ENCODE measurements around the gene VSTM4.
A peak's percentile ranks its signal among the peaks of the same experiment; 100 is the strongest.

VSTM4 gene

GRCh38 chr10:49115015-49115795, at the start of gene VSTM4:
Gene VSTM4 (minus strand): TSS chr10:49115522. CDS start chr10:49115485, 37 bp downstream.
- DNase-seq (ENCODE audit: low spot score): peak; percentile 72

GRCh38 chr10:49164559-49165188, 49.4 kb upstream of the VSTM4 start:
- peak; percentile 66 for DNase-seq (ENCODE audit: low spot score)

- no peak for DNase-seq (ENCODE audit: low spot score)
These were observed 48.4 kb upstream of the VSTM4 start for GRCh38 chr10:49163741-49164140.

- peak; percentile 59 for DNase-seq (ENCODE audit: low spot score)
These were observed 47.5 kb upstream of the VSTM4 start for GRCh38 chr10:49162761-49163310.

- no peak for DNase-seq (ENCODE audit: low spot score)
These were observed 46.7 kb upstream of the VSTM4 start for GRCh38 chr10:49162063-49162462.

- peak; percentile 52 for DNase-seq (ENCODE audit: low spot score)
These were observed 46.2 kb upstream of the VSTM4 start for GRCh38 chr10:49161411-49161997.

GRCh38 chr10:49160814-49161213, 45.5 kb upstream of the VSTM4 start:
- no peak for DNase-seq (ENCODE audit: low spot score)

GRCh38 chr10:49160110-49160509, 44.8 kb upstream of the VSTM4 start:
- DNase-seq (ENCODE audit: low spot score): no peak

GRCh38 chr10:49158915-49159314, 43.6 kb upstream of the VSTM4 start:
- no peak for DNase-seq (ENCODE audit: low spot score)

GRCh38 chr10:49158404-49158803, 43.1 kb upstream of the VSTM4 start:
- DNase-seq (ENCODE audit: low spot score): no peak

GRCh38 chr10:49157229-49157628, 41.9 kb upstream of the VSTM4 start:
- no peak for DNase-seq (ENCODE audit: low spot score)

GRCh38 chr10:49154641-49155040, 39.3 kb upstream of the VSTM4 start:
- DNase-seq (ENCODE audit: low spot score): no peak

GRCh38 chr10:49153971-49154370, 38.6 kb upstream of the VSTM4 start:
- no peak for DNase-seq (ENCODE audit: low spot score)

GRCh38 chr10:49153115-49153514, 37.8 kb upstream of the VSTM4 start:
- no peak for DNase-seq (ENCODE audit: low spot score)

- no peak for DNase-seq (ENCODE audit: low spot score)
These were observed 37.3 kb upstream of the VSTM4 start for GRCh38 chr10:49152663-49153062.

GRCh38 chr10:49152037-49152436, 36.7 kb upstream of the VSTM4 start:
- no peak for DNase-seq (ENCODE audit: low spot score)

- no peak for DNase-seq (ENCODE audit: low spot score)
These were observed 36.2 kb upstream of the VSTM4 start for GRCh38 chr10:49151481-49151880.

GRCh38 chr10:49151025-49151445, 35.7 kb upstream of the VSTM4 start:
- DNase-seq (ENCODE audit: low spot score): no peak

GRCh38 chr10:49150426-49150825, 35.1 kb upstream of the VSTM4 start:
- DNase-seq (ENCODE audit: low spot score): no peak

GRCh38 chr10:49149881-49150280, 34.6 kb upstream of the VSTM4 start:
- no peak for DNase-seq (ENCODE audit: low spot score)

GRCh38 chr10:49144058-49144720, 28.9 kb upstream of the VSTM4 start:
- DNase-seq (ENCODE audit: low spot score): peak; percentile 82

GRCh38 chr10:49143249-49143648, 27.9 kb upstream of the VSTM4 start:
- DNase-seq (ENCODE audit: low spot score): no peak

All from left forelimb (tissue), 1 donor.